NCI-H1105 treated with DMSO at 0.1 percent for 48 hours (cell line): ENCODE measurements around the gene GALM.

Source experiments
- DNase-seq: peaks from one replicate; lab custom pipeline; 2025; lab: John Stamatoyannopoulos, UW

GALM gene

DNA sequence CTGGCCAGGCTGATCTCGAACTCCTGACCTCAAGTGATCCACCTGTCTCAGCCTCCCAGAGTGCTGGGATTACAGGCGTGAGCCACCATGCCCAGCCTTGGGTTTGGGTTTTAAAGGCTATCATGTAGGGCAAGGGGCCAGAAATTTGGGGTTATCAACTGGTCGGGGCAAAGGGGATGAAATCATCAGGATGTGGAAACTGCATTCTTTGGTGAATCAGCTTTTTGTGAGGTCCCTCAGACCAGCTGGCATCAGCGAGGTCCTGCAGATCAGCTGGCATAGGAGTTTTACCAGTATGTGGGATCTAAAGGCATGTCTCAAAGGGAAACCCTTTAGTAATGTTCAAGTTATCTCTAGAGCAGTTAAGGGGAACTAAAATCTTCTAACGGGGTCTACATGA, 105.7 kb downstream of the GALM start:
- no peak for DNase-seq

DNA sequence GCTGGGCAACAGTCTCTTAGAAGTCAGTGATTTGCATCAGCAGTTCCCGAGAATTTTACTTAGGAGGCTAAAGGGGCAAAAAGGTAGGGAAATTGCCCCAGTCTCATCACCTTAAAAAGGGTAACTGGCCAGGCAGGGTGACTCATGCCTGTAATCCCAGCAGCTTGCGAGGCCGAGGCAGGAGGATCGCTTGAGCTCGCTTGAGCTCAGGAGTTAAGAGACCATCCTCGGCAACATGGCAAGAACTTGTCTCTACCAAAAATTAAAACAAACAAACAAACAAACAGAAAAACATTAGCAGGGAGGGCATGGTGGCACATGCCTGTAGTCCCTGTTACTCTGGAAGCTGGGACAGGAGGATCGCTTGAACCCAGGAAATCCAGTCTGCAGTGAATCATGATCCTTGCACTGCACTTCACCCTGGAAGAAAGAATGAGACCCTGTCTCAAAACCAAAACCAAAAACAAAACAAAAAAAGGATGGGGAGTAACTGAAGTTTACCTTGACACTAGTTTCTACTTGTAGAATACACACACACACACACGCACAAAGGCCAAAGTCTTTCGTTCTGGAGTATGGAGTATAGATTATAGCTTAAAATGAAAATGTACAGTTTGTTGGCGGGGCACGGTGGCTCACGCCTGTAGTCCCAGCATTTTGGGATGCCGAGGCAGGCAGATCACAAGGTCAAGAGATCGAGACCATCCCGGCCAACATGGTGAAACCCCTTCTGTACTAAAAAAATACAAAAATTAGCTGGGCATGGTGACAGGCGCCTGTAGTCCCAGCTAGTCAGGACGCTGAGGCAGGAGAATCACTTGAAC, 109.4 kb downstream of the GALM start:
- no peak for DNase-seq

DNA sequence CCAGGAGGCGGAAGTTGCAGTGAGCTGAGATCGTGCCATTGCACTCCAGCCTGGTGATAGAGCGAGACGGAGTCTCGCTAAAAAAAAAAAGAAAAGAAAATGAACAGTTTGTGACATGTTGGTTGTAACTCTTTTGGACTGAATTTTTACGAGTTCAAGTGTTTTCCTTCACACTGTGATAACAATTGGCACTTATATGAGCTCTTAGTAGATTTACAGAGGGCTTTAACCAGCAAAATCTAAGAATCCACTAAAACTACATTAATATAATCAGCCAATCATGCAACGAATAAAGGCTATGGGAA, 110.0 kb downstream of the GALM start:
- DNase-seq, result no peak

DNA sequence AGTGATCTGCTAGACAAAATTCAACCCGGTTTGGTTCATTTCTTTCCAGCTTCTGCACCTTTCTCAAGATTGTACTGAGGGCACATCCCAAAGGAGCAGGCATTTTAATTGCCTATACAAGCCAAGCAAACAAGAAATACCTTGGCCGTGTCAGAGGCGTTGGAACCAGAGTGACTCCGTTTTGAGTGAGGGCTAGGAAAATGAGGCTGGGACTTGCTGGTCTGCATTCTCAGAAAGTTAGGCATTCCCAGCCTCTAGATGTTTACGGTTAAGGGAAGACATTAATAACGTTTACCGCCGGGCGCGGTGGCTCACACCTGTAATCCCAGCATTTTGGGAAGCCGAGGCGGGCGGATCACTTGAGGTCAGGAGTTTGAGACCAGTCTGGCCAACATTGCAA, 110.6 kb downstream of the GALM start:
- DNase-seq, result no peak

DNA sequence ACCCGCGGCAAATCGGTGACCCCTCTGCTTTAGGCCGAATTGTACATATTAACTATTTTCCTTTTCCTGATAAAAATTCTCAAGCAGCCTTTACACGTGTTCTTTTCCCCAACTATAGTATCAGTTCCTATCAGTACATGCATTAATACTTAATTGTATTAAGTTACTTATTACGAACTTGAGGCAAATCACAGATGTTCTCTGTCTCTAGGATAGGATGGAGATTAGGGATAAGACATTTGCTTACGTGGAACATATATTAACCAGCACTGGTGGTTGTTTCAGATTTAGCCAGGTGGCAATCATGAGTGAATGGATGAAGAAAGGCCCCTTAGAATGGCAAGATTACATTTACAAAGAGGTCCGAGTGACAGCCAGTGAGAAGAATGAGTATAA, 112.8 kb downstream of the GALM start:
- DNase-seq, result no peak

DNA sequence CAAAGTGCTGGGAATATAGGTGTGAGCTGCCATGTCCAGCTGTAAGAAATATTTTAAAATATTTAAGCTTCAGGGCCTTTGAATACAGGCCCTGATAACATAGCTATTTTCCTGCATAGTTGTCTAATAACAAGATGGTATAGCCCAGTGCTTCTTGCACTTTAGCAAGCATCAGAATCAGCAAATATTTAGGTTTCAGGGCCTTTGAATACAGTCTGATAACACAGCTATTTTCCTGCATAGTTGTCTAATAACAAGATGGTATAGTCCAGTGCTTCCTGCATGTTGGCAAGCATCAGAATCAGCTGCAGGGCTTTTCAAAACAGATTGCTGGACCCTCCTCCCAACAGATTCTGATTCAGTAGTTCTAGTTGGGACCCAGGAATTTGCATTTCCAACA, 117.7 kb downstream of the GALM start:
- DNase-seq, result no peak
